ENCODE results near the gene MTPN.

DNA sequence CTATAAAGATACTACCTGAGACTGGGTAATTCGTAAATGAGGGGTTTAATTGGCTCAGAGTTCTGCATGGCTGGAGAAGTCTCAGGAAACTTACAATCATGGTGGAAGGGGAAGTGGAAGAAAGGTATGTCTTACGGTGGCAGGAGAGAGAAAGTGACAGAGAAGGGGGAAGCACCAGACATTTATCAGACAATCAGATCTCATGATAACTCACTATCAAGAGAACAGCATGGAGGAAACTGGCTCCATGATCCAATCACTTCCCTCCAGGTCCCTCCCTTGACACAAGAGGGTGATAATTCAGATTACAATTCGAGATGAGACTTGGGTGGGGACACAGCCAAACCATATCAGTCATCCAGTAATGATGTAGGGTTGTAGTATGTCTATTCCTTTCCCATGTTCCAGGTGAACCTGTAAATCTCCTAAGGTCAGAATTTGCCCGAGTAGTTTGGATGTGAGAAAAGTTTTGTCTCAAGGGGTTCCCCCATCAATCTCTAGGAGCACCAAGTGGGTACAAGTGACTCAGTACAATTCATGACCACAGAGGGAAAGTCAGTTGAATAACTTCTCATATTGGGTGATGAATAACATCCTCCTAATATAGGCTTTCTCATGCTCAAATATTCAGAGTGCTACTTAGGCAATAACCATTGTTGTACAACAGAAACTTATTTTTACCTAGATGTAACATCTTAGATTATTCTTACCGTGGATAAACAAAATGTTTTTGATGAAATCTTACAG is 39.7 kb upstream of the MTPN start:
- TF ChIP-seq, protein P1, sequence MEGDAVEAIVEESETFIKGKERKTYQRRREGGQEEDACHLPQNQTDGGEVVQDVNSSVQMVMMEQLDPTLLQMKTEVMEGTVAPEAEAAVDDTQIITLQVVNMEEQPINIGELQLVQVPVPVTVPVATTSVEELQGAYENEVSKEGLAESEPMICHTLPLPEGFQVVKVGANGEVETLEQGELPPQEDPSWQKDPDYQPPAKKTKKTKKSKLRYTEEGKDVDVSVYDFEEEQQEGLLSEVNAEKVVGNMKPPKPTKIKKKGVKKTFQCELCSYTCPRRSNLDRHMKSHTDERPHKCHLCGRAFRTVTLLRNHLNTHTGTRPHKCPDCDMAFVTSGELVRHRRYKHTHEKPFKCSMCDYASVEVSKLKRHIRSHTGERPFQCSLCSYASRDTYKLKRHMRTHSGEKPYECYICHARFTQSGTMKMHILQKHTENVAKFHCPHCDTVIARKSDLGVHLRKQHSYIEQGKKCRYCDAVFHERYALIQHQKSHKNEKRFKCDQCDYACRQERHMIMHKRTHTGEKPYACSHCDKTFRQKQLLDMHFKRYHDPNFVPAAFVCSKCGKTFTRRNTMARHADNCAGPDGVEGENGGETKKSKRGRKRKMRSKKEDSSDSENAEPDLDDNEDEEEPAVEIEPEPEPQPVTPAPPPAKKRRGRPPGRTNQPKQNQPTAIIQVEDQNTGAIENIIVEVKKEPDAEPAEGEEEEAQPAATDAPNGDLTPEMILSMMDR (IDR thresholded peaks at IDR 0.05) = no peak
- no peak for TF ChIP-seq POLR2A (IDR thresholded peaks at IDR 0.05)
- no peak for TF ChIP-seq POLR2AphosphoS5 (IDR thresholded peaks at IDR 0.05)
- TF ChIP-seq EP300 (IDR thresholded peaks at IDR 0.05) = no peak
